GM18502 (cell line): ENCODE measurements around the gene PPP1R16B.
A peak's percentile ranks its signal among the peaks of the same experiment; 100 is the strongest.

ENCODE experiments used
- ATAC-seq: cut with Tn5 transposase; IDR thresholded peaks from one replicate; pipeline ENCODE4 v1.9.1; 2021; ENCODE audit warnings: mild to moderate bottlenecking; ENCODE audit not compliant: unreplicated experiment, poor library complexity

Gene PPP1R16B

GRCh38 chr20:38825571-38825900 is 20.0 kb downstream of the PPP1R16B start:
- no peak for ATAC-seq

- no peak for ATAC-seq
Measured at GRCh38 chr20:38825901-38826625, 20.6 kb downstream of the PPP1R16B start.

DNA sequence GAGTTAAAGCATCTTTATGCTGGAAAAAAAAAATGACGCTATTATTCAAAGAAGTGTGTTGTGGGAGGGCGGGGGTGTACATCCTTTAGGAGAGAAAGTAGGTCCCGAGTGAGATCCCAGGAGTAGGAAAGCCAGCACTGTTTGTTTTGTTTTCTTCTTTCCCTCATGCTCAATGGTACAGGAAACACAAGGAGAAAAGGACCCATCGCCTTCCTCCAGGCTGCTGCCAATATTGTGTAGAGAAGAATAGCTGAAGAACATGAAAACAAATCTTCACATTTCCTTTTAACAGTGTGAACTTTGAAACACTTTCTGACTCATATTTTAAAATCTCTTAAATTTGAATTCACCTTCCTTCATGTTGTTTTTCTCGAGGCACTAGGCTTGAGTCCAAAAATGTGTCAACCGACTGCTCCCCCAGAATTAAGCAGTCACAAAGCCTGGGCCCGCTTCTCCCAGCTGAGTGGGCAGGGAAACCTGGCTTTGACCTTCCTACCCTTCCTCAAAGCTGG is 22.3 kb downstream of the PPP1R16B start:
- ATAC-seq = no peak

DNA sequence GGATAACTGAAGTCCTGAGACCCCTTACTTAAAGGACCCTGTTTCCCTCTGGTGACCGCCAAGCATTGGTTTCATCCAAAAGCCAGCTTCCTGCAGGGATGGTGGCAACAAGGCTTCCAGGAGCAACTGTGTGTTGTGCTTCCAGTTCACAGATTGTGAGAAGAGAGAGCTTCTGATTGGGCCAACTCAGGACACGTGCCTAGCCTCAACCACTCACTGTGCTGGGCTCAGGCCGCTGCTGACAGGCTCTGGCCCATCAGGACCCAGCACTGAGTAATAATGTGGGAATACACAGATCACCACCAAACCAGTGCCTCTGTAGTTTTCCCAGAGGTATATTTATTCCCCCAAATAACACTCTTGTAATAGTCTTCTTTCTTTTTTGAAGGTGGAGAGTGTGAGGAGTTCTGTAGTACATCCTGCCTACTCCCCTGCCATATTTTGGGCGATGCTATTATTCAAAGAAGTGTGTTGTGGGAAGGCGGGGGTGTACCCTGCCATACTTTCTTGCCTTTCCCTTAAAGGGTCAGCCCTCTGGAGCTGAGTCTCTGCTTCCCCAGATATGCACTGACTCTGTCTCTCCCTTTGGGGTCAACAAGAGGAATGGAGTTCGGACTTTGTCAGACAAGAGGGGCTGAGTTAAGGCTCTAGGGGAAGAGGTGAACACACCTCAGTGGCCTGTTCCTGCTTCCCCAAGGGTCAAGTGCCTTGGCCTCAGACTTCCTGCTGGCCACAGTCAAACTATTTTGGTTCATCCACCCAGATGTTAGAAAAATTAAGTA is 23.2 kb downstream of the PPP1R16B start:
- ATAC-seq = no peak

GRCh38 chr20:38829296-38829875 is 23.9 kb downstream of the PPP1R16B start:
- ATAC-seq = no peak

GRCh38 chr20:38830356-38830755 is 24.9 kb downstream of the PPP1R16B start:
- ATAC-seq = no peak

GRCh38 chr20:38831049-38831691 is 25.7 kb downstream of the PPP1R16B start:
- no peak for ATAC-seq

- no peak for ATAC-seq
Measured at GRCh38 chr20:38831995-38832620, 26.6 kb downstream of the PPP1R16B start.

- ATAC-seq = no peak
Measured at GRCh38 chr20:38833154-38833856, 27.8 kb downstream of the PPP1R16B start.

- ATAC-seq = no peak
Measured at GRCh38 chr20:38833857-38834164, 28.3 kb downstream of the PPP1R16B start.

GRCh38 chr20:38834868-38835267 is 29.4 kb downstream of the PPP1R16B start:
- ATAC-seq = no peak

DNA sequence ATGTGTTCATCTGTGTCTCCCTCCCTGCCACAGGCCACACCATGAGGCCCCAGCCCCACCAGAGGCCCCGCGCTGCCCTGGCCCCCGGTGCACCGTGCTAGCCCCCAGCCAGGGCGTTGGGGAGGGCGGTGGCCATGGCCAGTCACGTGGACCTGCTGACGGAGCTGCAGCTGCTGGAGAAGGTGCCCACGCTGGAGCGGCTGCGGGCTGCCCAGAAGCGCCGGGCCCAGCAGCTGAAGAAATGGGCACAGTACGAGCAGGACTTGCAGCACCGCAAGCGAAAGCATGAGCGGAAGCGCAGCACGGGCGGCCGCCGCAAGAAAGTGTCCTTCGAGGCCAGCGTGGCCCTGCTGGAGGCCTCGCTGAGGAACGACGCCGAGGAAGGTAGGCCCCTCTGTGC is 30.3 kb downstream of the PPP1R16B start:
- no peak for ATAC-seq

DNA sequence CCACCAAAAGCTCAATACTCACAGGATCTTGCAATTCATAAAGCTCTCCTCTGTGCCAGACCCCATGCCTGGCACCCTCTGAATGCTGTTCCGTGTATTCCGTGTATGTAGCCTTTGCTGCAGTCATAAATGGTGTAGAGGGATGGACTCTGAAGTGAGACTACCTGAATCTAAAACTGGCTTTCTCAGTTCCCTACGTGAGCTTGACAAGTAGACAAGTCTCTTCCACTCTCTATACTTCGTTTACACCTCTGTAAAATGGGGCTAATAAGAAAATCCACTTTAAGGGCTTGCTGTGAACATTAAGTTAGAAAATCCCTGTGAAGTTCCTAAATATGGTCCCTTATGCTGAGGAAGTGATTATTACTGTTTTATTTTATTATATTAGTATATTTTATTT is 31.5 kb downstream of the PPP1R16B start:
- ATAC-seq = no peak

GRCh38 chr20:38838326-38838725 is 32.8 kb downstream of the PPP1R16B start:
- ATAC-seq = no peak

GRCh38 chr20:38839563-38839962 is 34.1 kb downstream of the PPP1R16B start:
- no peak for ATAC-seq

DNA sequence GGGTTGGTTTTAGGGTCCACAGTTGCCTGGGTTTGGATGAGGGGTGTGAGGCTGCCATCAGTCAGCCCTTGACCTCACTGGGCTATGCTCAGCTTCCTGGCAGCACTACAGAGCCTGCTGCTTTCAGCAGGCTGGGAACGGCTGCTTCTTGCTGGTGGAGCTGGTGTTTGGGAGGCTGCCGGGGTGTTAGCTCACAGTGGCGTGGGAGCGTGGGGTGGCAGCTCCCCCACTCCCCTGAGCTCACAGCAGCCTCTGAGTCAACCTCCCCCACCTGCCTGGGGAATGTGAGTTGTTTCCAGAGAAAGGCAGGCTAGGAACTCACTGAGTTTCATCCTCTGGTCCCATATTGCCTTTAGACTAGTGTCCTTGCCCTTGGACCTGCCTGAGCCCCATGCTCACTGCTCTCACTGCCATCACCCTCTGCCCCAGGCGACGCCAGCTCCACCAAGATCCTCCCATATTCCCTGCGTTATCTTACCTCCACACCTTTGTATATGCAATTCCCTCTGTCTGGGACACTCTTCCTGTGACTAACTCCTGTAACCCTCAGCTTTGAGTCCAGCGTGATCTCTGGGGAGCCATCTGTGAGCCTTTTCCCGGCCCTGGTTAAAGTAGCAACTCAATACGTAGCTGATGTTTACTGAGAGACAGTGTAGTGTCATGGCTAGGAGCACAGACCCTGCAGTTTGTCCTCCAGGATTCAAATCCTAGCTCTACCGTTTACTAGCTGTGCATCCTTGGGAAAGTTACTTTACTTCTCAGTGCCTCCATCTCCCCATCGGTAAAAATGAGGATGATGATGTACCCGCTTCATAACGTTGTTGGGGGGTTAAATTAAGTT is 34.8 kb downstream of the PPP1R16B start:
- ATAC-seq = no peak

GRCh38 chr20:38840894-38841470 is 35.5 kb downstream of the PPP1R16B start:
- no peak for ATAC-seq

DNA sequence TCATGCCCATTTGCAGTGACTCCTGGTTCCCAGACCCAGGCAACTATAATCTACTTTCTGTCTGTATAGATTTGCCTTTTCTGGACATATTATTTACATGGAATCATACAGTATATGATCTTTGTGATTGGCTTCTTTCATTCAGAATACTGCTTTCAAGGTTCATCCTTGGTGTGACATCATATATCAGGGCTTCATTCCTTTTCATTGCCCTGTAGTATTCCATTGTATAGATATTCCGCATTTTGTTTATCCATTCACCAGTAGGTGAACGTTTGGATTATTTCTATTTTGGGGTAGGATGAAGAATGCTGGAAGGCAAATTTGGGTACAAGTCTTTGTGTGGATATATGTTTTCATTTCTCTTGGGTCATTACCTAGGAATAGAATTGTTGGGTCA is 36.1 kb downstream of the PPP1R16B start:
- ATAC-seq = no peak

- ATAC-seq = peak; percentile 33
Measured at GRCh38 chr20:38842026-38842425, 36.5 kb downstream of the PPP1R16B start.
